HepG2 (cell line): ENCODE data around the gene DLG1. TPM values are rescaled to one million over a fixed set of nuclear protein-coding genes. Genes with fewer than 3 reads are reported as not detected.

Source experiments
- BORCS8-MEF2B ChIP-seq: sonication (generic); formaldehyde crosslinking; IDR thresholded peaks from 2 replicates; pipeline ENCODE4 v1.8.0; 2022; ENCODE audit warnings: mild to moderate bottlenecking, missing genetic modification reagents
- HOXD1 ChIP-seq: sonication (generic); formaldehyde crosslinking; IDR thresholded peaks from 2 replicates; pipeline ENCODE4 v1.5.0; 2020; ENCODE audit warnings: missing genetic modification reagents
- PTBP1 ChIP-seq: fragments of 200-400 bp; formaldehyde crosslinking; IDR thresholded peaks from 2 replicates; pipeline ENCODE4 v1.6.1; 2018; ENCODE audit warnings: low read length, low read depth; ENCODE audit not compliant: poor library complexity, severe bottlenecking
- TBX3 ChIP-seq: fragments of 450-650 bp; IDR thresholded peaks from 2 replicates; pipeline ENCODE4 v1.6.1; 2017; ENCODE audit warnings: antibody characterized with exemption, mild to moderate bottlenecking, inconsistent platforms, borderline replicate concordance
- ZFP36 ChIP-seq: fragments of 150-350 bp; IDR thresholded peaks from 2 replicates; pipeline ENCODE4 v1.6.1; 2018; ENCODE audit warnings: borderline replicate concordance, low read length, low read depth; ENCODE audit not compliant: partially characterized antibody
- polyA plus RNA-seq, 8 experiments: library from polyadenylated mRNA; depleted of rRNA in 3 of 8; stranded (reverse) in 7 of 8; unstranded in 1 of 8; fragments of >200 nt; fragmentation: Illumina TruSeq in 4 of 8; extraction: Trizol in 4 of 8; gene quantifications; 2 replicates each; pipeline versions ENCODE4 v1.2.1 to v1.2.3, GENCODE V29; 2011 to 2016; ENCODE audit warnings: low read depth in 4 of 8, missing spikeins in 1 of 8, mixed read lengths in 1 of 8; ENCODE audit not compliant: insufficient read depth in 1 of 8
- total RNA-seq, 5 experiments: library from RNA; depleted of rRNA; stranded (reverse); fragments of >200 nt; fragmentation: Illumina TruSeq; extraction: Trizol; gene quantifications; 2 replicates each; pipeline ENCODE4 v1.2.3, GENCODE V29; 2016; ENCODE audit warnings: low read depth in 1 of 5
- TF ChIP-seq, protein P1 (sequence below): IDR thresholded peaks from 2 replicates; pipeline ENCODE4 v1.6.1; 2012; ENCODE audit warnings: low read length, improper control_type of control experiment
- TF ChIP-seq, protein P2 (sequence below): fragments of 450-650 bp; IDR thresholded peaks from 2 replicates; pipeline ENCODE4 v1.6.1; 2017; ENCODE audit warnings: mild to moderate bottlenecking
- TF ChIP-seq, protein P3 (sequence below): sonication (generic); formaldehyde crosslinking; IDR thresholded peaks from 2 replicates; pipeline ENCODE4 v1.8.1; 2023; ENCODE audit warnings: mild to moderate bottlenecking, missing genetic modification reagents

DLG1 gene
- total and polyA plus RNA-seq, 2 of the 13 experiments (the other 11 are each of a cell fraction or from before 2014, with no cell fraction given), result 30.5 to 104 TPM

DNA sequence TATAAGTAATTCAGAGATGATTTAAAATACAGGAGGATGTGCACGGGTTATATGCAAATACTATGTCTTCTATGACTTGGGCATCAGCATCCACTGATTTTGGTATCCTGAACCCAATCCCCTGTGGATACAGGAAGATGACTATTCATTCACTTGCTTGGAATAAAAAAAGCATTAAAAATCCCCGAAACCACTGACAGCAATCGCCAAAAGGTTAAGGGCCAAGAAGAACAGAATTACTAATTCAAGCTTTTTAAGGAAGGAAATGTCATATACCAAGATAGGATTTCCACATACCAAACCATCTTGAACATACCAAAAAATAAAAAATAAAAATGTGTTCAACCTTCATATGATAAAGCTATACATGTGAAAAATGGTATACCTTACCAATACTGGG, 93.7 kb downstream of the DLG1 start (continued):
- TF ChIP-seq, protein P1, sequence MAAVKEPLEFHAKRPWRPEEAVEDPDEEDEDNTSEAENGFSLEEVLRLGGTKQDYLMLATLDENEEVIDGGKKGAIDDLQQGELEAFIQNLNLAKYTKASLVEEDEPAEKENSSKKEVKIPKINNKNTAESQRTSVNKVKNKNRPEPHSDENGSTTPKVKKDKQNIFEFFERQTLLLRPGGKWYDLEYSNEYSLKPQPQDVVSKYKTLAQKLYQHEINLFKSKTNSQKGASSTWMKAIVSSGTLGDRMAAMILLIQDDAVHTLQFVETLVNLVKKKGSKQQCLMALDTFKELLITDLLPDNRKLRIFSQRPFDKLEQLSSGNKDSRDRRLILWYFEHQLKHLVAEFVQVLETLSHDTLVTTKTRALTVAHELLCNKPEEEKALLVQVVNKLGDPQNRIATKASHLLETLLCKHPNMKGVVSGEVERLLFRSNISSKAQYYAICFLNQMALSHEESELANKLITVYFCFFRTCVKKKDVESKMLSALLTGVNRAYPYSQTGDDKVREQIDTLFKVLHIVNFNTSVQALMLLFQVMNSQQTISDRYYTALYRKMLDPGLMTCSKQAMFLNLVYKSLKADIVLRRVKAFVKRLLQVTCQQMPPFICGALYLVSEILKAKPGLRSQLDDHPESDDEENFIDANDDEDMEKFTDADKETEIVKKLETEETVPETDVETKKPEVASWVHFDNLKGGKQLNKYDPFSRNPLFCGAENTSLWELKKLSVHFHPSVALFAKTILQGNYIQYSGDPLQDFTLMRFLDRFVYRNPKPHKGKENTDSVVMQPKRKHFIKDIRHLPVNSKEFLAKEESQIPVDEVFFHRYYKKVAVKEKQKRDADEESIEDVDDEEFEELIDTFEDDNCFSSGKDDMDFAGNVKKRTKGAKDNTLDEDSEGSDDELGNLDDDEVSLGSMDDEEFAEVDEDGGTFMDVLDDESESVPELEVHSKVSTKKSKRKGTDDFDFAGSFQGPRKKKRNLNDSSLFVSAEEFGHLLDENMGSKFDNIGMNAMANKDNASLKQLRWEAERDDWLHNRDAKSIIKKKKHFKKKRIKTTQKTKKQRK, result no peak
- TF ChIP-seq ZFP36, result no peak
- TF ChIP-seq, protein P2, sequence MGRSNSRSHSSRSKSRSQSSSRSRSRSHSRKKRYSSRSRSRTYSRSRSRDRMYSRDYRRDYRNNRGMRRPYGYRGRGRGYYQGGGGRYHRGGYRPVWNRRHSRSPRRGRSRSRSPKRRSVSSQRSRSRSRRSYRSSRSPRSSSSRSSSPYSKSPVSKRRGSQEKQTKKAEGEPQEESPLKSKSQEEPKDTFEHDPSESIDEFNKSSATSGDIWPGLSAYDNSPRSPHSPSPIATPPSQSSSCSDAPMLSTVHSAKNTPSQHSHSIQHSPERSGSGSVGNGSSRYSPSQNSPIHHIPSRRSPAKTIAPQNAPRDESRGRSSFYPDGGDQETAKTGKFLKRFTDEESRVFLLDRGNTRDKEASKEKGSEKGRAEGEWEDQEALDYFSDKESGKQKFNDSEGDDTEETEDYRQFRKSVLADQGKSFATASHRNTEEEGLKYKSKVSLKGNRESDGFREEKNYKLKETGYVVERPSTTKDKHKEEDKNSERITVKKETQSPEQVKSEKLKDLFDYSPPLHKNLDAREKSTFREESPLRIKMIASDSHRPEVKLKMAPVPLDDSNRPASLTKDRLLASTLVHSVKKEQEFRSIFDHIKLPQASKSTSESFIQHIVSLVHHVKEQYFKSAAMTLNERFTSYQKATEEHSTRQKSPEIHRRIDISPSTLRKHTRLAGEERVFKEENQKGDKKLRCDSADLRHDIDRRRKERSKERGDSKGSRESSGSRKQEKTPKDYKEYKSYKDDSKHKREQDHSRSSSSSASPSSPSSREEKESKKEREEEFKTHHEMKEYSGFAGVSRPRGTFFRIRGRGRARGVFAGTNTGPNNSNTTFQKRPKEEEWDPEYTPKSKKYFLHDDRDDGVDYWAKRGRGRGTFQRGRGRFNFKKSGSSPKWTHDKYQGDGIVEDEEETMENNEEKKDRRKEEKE, result no peak
- TF ChIP-seq, protein P3, sequence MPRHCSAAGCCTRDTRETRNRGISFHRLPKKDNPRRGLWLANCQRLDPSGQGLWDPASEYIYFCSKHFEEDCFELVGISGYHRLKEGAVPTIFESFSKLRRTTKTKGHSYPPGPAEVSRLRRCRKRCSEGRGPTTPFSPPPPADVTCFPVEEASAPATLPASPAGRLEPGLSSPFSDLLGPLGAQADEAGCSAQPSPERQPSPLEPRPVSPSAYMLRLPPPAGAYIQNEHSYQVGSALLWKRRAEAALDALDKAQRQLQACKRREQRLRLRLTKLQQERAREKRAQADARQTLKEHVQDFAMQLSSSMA (CRISPR knock-in tag), result no peak
- no peak for TF ChIP-seq HOXD1 (CRISPR knock-in tag)
- no peak for TF ChIP-seq TBX3
- TF ChIP-seq PTBP1, result no peak
- no peak for TF ChIP-seq BORCS8-MEF2B (CRISPR knock-in tag)
